SKM-1 (cell line): Measurements from ENCODE around the gene WDR36.

Experiments
- DNase-seq: peaks from one replicate; lab custom pipeline; 2025; ENCODE audit not compliant: unreplicated experiment; lab: John Stamatoyannopoulos, UW

WDR36 gene

DNA sequence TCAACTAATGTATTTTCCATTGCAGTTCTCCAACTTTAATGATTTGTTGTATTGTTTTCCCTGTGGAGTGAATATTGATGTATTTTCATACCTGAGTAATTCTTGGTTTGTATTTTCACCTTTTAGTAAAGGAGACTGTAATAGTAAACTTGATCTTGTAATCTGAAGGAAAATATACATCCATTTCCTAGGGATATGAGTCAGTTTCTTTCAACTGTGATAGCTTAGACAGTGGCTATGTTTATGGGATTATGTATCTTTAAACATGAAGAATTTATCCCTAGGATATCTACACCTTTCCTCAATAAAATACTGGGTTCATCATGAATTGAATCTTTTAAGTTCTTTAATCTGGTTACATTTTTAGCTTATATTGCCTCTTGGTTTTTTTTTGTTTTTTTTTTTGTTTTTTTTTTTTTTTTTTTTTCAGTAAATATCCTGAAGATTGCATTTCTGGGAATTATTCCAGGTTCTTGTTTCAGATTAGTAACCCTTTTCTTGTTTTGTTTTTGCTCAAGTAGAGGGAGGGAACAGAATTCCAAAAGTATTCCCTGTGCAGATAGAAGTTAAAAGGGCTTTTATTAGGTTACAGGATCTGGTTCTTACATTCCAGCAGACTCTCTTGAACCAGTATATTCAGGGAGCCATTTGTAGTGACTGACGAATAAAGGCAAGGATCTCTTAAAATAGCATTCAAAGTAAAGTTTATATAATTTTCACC, 7.1 kb downstream of the WDR36 start:
- no peak for DNase-seq

DNA sequence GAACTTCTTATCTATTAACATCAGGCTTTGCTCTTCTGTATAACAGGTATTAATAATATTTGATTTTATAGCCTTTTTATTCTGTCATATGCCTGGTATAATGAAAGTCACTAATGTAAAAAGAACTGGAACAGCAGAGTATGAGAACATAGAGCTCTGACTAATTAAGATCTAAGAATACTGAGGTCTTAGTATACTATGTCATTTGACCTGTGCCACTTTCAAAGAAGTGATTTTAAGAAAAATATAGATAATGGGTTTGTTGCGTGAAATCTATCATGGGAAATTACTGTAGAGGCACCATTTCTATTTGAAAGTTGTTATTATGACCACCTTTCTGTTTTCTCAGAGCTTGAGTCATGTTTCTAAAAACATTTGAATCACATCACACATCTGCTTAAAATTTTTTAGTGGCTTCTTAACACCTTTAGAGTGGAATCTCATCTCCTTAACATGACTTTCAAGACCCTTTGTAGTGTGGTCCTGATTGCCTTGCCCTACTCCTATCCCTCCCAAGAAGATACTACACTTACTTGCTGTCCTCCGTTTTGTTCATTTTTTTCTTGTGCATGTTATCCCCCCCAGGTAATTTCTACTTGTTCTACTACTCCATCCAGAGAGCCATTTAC, 14.3 kb downstream of the WDR36 start:
- no peak for DNase-seq

DNA sequence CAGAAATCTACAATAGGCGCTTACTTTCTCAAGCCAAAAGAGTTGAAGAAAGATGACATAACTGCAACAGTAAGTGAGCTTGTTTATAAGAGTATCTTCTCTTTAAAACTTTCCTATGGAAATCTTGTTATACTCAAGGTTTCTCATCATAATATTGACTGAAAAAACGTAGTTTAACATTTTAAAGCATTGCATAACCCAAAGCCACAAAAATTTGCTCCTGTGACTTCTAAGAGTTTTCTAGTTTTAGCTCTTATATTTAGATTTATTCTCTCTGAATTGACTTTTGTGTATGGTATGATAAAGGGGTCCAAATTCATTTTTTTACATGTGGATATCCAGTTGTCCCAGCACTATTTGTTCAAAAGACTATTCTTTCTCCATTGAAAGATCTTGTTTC, 15.2 kb downstream of the WDR36 start:
- DNase-seq: no peak

DNA sequence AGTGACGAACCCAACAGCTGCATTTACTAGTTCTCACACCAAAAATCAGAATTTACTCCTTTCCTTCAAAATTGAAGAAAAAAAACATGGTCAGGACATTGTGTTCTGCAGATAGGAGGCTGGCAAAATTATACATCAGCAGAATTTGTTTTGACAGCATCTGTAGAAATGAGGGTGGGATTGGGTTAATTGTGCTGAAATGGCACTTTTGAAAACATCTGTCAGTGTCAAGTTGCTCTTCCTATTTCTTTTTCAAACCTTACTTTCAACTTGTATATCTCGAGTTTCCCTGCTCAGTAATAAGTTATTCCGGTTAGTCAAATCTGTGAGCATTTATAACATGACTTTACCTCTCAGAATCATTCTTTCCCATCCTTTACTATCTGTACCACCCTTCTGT, 19.8 kb downstream of the WDR36 start:
- DNase-seq: no peak

DNA sequence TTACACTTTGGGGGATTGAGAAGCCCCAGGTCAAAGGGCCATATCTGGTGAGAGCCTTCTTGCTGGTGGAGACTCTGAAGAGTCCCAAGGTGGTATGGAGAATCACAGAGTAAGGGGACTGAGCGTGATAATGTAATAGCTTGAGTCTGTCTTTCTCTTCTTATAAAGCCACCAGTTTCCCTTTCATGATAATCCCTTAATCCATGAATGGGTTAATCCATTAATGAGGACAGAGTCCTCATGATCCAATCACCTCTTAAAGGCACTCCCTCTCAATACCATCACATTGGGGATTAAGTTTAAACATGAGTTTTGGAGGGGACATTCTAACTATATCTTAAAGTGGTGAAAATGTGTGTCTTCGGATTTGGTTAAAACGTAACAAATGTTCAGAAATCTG, 21.5 kb downstream of the WDR36 start:
- DNase-seq: no peak

DNA sequence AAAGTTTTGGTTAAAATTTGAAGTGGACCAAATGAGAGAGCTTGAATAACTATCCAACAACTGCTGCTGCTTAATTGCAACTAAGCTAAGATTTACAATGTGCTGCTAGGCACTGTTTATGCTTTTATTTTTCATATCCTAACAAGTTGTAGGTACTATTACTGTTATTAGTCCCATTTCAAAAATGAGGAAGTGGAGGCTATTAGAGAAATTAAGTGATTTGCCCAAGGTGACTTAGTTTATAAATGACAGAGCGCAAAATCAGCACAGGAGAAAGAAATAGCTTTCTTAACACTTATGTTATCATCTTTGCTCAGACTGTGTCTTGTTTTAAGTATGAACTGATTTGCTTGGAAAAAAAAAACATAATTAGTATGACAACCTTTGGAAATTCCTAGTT, 23.1 kb downstream of the WDR36 start:
- DNase-seq: no peak

DNA sequence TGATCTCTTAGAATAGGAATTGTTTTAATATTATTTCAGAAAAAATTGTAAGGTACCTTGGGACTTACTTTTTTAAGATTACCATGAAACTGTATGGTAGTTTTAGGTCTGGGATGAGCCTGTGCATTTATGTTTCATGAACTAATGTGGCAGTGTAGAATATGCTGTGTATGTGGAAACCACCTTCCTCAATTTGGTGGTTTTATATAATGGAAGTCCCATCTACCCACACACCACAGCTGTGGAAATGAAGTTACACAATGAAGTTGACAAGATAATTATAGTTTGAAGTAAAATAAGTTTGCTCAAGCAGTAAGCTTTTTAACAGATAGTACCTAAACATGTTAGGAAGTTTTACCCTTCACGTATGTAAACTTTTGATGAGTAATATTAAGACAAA, 24.4 kb downstream of the WDR36 start:
- peak; percentile 54 for DNase-seq

DNA sequence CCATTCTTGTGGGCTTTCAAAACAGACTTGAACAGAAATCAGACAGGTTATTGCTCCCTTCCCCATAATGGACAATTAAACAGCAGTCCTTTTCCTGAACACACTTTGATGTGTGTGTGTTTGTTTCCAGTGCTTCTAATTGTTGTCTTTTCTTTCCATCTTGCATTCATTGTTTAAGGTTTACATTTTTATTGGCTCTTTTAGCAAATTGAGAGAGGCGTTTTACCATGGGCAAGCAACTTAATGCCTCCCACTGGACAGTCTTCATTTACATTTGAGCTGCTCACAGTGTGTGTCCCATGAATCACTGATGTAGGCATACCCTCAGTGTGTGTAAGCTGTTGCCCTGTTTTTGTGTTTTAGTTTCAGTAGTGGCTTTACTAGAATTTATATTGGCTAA, 25.0 kb downstream of the WDR36 start:
- no peak for DNase-seq

DNA sequence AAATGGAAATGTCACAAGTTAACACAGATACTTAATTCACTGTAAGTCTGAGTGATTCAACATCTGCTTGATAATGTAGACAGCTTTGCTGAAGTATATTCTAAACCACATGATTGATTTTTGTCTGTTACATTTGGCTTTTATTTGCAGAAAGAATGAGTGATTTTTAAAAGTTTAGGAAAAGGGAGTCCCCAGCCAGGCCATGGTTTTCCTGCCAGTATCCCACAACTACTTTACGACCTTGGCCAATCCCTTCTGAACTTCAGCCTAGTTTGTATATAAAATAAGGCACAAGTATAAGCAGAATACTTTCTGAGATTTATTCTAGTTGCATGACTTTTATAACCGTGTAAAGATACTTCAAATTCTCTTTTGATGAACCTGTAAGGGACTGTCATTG, 27.1 kb downstream of the WDR36 start:
- no peak for DNase-seq

DNA sequence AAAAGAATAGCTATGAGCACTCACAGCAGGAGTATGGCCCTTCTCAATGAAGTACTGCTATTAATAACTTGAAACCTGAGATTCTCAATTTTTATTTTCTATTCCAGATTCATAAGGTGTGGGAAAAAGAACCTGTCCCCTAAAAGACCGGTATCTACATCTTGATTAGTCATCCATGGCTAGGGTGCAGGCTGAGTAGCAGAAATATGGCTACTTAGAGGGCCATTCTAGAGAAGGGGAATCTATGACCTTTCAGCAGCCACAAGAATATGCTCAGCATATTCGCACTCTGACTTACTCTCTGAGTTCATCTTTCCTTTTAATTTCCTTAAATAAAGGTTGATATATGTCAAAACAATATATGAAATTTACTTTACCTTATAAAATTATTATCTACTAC, 27.7 kb downstream of the WDR36 start:
- no peak for DNase-seq

DNA sequence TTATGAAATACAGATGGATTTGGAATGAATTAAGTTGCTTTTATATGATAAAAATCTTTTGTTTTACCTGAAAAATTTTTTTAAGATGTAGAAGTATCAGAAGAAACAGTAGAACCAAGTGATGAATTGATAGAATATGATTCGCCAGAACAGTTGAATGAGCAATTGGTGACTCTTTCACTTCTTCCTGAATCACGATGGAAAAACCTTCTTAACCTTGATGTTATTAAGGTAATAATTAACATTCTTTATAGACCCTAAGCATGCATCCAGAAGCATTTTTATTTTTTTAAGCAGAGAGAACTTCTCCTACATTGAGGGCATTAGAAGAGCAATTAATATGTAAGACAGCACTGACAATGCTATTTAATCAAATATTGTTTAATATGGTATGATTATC, 28.8 kb downstream of the WDR36 start:
- DNase-seq: no peak

DNA sequence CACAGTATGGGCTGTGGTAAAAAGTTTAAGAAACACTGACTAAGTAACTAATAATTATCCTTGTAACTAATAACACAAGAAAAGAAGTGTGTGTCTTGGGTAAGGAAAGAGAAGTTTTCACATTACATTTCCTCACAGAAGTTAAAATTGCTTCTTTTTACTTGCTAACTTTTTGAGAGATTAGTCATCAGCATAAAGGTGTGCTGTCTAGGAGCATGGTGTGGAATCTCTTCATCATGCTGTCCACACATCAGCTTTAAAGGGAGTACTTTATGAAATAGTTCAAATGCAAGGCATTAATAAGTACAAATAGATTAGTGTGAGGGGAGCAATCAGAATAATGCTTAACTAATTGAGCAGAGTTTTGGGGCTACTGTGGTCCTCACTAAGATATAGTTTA, 29.8 kb downstream of the WDR36 start:
- DNase-seq: no peak

DNA sequence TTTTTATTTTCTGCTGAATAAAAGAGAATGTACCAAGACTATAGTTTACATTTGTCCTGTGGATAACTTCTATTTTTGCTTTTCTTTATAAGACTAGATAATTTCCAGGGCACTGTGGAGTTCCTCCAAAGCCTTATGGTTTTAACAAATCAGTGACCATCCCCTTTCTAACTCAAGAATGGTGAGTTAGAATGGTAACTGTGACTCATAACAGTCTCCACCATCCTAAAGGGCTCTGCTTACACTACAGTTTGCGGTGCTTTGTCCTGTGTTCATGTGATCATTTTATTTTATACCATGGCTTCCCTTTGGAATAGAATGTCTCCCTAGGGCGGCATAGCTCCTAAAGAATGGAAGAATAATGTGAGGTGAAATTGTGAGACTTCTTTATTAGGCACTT, 30.2 kb downstream of the WDR36 start:
- no peak for DNase-seq

DNA sequence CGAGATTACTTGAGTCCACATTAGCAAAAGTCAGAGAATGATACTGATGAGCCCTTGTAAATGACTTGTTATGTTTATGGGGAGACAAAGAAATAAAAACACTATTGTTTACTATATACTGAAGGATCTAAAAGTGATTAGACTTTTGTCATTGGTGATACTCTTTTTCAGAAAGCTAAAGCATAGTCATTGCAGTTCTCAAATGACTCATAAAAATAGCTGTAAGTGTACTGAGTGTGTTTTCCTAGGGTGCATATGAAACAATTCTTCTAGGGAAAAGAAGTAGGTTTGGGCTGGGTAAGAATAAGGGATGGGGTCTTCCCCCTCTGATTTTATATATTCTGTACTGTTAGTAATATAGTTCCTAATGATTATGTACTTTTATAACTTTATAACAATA, 32.6 kb downstream of the WDR36 start:
- no peak for DNase-seq

DNA sequence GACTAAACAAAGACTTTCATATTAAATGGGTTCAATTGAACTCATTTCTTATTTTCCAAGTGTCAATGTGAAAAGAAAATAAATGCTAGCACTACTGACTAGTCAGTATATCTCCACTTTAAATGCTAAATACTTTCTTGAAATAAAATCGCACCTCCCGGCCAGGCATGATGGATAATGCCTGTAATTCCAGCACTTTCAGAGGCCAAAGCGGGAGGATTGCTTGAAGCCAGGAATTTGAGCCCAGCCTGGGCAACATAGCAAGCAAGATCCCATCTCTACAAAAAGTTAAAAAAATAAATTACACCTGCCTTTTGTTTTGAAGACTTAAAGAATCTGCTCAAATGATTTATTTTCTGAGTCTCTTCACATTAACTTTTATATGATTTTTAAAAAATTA, 34.7 kb downstream of the WDR36 start:
- no peak for DNase-seq

DNA sequence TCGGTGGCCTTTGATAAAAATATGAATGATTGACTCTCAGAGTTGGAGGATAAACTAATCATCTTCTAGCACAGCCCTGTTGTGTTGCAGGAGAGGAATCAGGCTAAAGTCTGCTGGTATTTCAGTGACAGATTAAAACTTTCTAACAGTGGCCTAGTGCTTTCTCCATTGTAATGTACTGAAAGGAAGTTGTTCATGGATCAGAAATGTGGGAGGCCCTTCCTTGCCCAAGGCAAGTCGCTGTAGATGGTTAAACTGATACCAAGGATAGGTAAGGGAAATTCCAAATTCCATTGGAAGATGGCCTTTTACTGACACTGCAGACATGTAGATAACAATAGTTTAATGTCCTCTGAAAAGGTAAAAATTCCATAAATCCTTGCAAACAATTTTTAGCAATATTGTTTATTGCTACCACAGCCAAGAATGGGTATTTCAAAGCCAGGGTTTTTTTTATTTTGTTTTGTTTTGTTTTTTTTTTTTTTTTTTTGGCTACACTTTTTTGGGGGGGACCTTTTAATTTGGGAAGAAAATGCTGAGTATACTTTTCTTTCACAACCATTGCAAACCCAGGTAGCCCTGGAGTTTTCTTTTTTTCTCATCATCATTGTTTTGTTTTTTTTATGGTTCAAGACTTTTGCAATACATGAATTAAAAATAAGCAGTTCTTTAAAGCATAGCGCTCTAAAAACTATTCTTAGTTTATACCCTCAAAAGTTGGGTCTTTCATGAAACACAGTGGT, 35.5 kb downstream of the WDR36 start:
- no peak for DNase-seq

DNA sequence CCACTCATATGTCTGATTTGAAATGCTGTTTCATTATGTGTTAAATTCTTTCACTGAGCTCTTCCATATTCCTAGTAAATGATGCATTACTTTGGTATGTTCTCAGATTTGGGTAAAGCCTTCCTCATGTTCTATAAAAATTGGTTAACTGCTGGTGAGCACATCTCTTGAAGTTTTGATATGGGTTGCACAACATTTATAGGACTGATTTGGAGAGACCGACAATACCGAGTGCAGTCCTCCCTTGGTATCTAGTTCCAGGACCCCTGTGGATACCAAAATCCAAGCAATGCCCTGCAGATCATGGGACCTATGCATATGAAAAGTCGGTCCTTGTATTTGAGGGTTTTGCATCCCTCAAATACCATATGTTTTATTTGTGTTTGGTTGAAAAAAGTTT, 37.8 kb downstream of the WDR36 start:
- DNase-seq: no peak

DNA sequence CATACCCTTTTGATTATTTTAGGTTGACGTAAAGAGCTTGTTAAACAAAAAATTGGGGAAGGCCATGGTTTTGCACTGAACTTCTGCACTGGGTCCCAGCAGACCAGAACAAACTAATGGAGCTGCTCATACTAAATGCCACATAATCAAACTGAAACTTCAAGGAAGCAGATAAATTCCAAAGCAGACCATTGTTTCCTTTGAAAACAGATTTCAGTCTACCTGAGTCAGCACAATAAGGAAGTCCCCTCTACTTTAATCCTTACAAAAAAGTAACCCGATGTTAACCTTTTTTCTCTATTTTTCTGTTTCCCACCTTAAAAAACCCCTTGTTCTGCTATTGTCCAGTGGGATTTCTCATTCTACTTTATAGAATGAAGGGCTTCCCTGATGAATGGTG, 39.2 kb downstream of the WDR36 start:
- DNase-seq: no peak

DNA sequence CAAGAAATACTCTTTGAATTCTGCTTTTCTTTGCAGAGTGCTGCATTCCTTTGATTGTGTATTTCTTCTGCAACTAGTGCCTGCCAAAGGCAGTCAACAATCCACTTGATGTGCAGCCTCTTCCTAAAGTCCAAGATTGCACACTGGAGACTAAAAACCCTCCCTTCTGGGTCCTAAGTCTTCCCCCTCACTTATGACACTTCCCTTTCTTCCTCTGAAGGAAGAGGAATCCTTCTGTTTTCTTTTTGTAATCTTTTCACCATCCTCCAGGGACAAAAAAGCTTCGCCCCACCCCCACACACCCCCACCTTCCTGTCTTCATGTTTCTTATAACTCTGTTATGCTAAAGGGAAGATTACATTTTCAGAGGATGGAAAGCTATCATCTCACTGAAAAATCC, 39.9 kb downstream of the WDR36 start:
- no peak for DNase-seq

DNA sequence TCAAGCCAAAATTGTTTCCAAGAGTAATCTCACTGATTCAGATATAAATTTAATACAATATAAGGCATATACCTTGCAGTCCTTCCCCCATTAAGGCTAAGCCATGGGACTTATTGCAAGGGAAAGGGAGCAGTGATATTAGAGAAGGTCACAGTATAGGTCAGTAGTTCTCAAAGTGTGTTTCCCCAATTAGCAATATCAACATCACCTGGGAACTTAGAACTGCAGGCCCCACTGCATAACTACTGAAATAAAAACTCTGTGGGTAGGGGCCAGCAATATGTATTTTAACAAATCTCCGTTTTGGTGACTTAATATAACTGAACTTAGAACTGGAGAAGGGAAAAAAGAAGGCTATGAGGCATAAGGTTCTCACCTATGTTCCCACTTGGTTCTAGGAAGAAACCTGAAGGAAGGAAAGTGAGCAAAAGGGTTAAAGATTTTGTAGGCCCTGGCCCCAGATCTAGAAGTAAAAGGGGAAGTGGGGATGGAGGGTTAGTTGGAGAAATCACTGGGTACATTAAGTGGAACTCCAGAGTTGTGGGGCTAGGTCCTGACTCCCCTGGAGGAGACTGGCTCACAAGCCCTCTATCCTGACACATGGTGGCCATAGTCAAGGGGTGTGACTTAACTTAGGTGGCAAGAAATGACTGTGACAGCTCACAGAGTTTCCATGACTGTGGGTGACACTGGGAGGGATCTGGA, 40.7 kb downstream of the WDR36 start:
- DNase-seq: no peak

DNA sequence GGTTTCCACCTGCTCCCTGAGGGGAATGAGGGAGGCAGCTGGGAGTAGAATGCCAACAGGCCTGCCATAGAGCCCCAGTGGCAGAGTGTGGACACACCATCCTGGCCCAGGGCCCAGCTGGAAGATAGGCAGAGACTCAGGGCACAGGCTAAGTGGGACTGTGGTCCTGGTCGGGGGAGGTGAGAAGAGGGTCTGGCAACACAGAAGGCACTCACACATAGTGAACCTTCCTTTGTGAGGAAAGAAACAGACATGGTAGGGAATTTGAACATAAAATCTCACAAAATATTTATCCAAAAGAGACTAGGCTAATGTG, 41.2 kb downstream of the WDR36 start:
- no peak for DNase-seq

DNA sequence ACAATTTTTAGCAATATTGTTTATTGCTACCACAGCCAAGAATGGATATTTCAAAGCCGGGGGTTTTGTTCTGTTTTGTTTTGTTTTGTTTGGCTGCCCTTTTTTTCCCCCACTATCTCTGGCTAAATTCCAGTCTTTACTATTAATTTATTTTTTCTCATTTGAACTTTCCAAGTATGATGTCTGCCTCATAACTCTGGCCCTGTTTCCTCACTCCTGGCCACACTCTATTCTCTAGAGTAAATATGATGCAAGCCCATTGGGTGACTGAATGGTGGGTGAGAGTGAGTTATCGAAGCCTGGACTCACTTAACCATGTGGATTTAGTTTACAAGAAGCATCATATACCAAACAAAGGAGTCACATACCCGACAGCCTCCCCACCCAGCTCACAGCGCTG, 41.9 kb downstream of the WDR36 start:
- no peak for DNase-seq
